ENCODE measurements around the gene CDH13.

GRCh38 chr16:82758406-82758805 is 131.6 kb downstream of the CDH13 start:
- TF ChIP-seq CTCF (IDR thresholded peaks at IDR 0.05) (no peak), POLR2A (IDR thresholded peaks at IDR 0.05) (no peak)

Measured in Peyer's patch (tissue), 4 donors.